GM21360 (cell line): ENCODE data around the gene VSTM2B.
"Not testable (repeated sequence)": the region's sequence is repeated elsewhere in the genome, so short reads cannot be mapped to it uniquely, and the experiment has no call there.

Source experiments
- ATAC-seq: cut with Tn5 transposase; IDR thresholded peaks from one replicate; pipeline ENCODE4 v1.9.1; 2021; ENCODE audit warnings: mild to moderate bottlenecking, moderate library complexity; ENCODE audit not compliant: unreplicated experiment

VSTM2B gene

DNA sequence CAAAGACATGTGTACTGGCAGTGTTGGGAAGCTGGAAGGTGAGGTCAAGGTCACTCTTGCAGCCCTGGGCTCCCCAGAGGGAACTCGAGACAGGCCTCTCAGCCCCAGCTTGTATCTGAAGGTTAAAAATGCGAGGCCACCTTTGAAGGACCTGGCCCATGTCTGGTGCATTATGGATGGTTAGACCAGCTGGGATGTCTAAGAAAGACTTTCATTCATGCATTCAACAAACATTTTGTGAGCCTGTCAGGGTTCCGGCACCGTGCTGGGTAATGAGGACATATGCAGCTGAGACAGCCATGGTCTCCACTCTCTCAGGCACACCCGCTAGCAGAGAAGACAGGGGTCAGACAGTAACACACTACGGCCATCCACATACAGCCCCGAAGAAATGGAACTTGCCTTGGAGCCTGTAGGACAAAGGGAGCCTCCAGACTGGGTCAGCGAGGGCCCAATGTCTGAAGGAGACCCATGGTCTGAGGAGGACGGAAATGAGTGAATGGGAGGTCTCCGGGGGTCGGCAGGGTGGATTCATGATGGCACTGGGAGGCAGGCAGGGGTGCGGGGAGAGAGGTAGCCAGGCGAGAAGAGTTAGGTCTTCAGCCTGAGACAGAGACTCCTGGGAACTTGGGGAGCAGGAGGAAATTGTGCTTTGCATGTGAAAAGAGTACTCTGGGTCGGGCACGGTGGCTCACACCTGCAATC is 19.0 kb downstream of the VSTM2B start:
- no peak for ATAC-seq

DNA sequence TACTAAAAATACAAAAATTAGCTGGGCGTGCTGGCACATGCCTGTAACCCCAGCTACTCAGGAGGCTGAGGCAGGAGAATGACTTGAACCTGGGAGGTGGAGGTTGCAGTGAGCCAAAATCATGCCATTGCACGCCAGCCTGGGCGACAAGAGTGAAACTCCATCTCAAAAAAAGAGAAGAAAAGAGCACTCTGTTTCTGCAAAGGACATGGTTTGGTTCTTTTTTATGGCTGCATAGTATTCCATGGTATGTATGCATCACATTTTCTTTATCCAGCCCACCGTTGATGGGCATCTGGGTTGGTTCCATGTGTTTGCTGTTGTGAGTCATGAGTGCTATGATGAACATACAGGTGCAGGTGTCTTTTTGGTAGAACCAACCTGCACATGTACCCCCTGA is 19.7 kb downstream of the VSTM2B start:
- ATAC-seq = not testable (repeated sequence)

DNA sequence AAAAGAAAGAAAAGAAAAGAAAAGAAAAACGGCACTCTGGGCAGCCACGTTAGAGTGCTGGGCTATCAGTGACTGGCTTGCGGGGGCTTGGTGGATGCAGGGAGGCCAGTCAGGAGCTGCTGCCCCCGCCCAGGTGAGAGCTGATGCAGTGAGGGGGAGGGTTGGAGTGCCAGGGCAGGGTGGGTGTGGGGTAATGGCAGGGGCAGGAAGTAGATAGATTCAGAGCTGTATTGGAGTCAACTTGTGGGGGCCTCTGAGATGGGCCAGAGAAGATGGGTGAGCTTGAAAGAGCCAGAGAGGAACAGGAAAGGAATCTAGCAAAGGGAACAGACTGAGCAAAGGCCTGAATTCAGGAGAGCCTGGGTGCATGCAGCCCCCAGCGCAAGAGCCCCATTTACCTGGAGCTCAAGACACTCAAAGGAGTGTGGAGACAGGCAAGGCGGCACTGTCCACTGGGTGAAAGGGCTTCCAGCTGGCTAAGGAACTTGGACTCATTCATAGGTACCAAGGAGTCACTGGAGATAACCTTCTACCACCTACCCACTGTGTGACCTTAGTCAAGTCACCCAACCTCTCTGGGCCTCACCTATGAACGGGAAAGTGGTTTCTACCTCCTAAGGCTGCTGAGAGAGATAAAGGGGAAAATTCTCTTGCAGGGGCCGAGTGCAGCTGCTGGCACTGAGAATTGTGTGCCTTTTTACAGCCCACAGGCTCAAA is 20.2 kb downstream of the VSTM2B start:
- ATAC-seq = no peak

DNA sequence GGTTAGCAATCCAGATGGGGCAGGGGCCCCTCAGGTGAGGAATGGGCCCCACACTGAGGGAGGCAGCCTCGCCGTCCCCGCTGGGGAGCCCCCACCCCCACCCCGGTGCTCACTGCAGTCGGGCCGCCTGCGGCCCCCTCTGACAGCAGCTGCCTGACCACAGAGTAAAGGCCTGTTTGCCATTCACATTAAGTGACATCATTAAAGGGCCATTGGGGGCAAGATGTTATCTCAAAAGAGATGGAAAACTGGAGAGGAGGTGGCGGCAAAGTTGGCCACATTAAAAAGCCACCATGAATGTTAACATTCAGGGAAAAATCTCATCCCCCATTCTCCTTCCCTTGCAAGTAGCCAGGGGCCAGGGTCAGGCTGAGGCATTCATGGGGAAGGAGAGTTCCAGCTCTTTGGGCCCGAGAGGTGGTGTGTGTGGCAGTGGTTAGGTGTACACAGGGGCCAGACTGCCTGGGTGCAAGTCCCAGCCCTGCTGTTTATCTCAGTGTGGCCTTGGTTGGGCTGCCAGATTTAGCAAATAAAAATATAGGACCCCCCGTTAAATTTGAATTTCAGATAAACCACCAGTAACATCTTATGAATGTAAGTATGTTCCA is 20.9 kb downstream of the VSTM2B start:
- ATAC-seq = no peak

DNA sequence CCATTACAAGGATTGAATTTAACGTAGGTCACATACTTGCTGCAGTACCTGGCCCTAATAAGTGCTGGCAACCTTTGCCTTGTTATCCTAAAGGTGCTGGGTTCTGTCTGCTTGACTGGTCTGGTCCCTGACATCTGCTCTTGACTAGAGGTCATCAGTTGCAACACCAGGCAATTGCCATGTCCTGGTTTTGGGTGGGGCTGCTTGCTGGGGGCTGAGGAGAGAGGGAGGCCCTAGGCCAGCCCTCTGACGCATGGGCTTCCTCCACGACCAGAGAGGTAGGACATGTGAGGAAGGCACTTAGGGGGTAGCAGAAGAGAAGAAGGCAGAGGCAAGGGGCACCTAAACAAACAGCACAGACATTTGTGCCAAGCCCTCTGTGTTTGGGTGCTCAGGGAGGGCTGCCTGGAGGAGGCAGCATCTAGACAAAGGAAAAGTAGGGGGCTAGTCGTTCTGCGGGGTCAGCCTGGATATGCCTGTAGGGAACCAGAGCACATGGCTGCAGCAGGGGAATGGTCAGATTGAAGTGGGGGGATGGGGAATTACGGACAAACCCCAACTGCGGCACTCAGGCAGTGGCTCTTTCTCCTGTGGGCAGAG is 21.7 kb downstream of the VSTM2B start:
- ATAC-seq = no peak

DNA sequence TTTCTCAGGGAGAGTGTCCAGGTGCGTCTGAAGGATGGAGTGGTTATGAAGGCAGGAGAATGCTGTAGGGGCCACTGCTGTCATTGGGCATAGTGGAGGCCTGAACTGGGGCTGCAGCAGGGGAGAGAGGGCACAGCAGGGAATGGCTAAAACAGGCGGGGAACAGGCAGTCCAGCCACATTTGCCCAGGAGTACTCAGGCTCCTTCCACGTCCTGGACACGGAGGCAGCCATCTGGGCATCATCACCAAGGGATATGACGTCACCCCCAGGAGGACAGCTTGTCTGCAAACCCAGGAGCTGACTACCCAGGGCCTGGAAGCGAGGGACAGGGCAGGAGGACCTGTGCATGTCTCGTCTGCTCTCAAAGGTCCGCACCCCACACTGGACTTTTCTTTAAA is 22.2 kb downstream of the VSTM2B start:
- ATAC-seq = no peak

DNA sequence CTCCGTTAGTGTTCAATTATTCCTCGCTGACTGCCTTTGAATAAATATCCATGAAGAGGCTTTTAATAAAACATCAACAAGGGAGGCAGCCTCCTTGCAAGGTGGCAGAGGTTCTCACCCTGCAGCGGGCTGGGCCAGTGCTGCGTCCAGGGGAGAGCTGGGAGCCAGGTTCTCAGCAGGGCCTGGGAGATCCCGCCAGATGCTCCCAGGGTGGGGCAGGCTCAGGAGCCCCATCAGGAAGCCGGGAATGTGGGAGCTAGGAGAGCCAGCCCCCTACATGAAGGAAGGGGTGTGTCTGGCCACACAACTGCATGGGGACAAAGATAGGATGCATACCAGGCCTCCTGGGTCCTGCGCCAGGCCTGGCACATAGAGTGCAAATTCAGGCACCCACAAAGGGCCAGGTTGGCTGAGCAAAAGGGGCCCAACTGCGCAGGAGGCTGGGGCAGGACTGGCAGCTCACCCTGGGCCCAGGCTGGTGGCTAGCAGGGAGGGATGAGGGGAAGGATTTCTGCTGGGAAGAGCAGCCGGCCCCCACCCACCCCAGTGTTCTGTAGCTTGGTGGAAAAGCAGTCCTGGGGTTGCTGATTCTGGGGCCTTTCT is 22.8 kb downstream of the VSTM2B start:
- no peak for ATAC-seq

DNA sequence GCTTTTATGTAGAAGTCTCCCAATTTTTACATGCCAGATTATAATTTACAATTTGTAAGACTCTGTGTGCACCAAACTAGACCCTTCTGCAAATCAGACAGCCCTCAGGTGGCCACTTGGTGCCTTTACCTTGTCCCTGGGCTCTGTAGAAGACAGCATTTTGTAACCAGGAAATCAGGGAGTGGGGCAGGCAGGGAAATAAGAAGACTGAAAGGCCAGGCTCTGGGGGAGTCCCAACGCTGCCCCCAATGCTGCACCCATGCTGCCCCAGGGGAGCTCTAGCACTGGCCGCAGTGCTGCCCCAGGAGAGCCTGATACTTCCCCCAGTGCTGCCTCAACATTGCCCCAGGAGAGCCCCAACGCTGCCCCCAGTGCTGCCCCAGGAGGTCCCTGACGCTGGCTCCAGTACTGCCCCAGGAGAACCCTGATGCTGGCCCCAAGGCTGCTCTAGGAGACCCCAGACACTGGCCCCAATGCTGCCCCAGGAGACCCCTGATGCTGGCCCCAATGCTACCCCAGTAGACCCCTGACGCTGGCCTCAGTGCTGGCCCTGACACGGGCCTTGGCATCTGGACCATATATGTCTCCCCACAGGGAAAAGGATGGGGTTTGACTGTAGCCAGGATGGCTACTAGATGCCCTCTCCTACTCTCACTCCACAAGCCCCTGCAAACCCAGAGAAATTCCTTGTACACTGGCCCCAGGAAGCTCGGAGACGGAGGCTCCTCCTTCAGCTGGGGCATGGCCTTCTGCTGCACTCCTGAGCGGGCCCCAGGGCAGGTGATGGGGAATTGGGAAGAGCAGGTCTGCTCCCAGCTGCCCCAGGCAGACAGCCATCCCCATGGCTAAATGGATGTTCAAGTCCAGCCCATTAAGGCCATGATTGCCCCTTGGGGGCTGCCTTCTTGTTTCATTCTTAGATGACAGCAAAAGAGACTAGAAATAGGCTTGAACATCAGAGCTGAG is 23.6 kb downstream of the VSTM2B start:
- ATAC-seq = no peak

DNA sequence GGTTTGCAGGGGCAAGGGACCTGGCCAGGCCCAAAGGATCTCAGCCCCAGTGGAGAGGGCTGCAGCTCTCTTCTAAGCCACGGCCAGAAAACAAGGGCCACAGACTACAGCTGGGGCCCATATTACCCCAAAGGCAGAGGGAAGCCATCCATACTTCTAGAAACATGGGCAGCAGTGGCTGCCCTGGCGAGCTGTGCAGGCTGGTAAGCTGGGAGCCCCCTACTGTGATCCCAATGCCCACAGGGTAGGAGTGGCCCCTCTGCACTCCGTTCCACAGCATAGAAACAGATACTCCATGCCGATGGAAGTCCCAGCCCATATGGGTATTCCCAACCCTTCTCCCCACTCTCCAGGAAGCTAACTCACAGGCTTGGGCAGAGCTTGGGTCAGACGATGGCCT is 25.1 kb downstream of the VSTM2B start:
- no peak for ATAC-seq

DNA sequence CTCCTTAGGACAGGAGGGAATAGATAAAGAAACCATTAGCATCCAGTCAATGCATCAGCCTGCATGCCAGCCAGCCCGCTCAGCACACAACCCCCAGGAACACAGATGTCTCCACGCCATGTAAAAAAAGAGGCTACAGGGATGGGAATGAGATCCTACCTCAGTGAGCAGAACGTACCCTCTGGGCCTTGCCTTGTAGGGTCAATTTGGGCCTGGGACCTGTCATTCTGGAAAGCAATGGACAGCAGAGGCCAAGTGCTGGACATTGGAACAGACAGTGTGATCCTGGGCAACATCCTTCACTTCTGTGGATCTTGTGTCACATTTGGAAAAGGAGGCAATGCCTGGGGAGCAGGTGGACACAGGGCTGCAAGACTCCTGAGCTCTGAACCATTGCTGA is 26.0 kb downstream of the VSTM2B start:
- no peak for ATAC-seq

DNA sequence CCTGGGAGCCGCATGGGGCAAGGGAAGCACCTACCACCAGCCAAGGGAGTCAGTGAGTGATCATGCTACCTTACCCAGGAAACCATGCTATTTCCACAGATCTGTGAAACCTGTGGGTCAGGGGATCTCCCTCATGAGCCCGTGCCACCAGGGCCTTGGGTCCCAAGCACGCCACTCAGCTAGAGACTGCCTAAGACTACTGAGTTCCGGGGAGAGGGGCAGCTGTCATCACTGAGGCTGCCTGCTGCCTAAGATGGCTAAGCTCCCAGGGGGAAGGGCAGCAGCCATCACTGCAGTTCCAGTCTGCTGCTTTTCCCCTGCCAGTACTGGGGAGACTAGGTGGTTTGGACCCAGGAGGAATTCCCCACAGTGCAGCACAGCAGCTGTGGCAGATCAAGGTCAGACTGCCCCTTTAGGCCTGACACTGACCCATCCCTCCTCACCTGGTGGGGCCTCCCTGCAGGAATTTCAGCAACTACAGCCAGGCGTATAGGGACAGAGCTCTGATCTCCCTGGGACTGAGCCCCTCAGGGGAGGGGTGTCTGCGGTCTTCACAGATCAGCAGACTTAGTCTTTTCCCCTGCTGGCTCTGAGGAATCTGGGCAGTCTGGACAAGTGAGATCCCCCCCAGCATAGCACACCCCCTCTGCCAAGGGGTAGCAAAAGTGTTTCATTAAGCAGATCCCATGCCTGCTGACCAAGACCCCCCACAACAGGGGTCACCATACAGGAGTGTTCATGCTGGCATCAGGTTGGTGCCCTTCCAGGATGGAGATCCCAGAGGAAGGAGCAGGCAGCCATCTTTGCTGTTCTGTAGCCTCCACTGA is 26.9 kb downstream of the VSTM2B start:
- ATAC-seq = no peak

DNA sequence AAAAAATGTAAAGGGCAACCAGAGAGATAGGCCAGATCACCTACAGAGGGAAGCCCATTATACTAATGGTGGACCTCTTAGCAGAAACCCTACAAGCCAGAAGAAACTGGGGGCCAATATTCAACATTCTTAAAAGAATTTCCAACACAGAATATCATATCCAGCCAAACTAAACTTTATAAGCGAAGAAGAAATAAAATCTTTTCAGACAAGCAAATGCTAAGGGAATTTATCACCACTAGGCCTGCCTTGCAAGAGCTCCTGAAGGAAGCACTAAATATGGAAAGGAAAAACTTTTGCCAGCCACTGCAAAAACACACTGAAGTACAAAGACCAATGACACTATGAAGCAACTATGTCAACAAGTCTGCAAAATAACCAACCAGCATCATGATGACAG is 28.4 kb downstream of the VSTM2B start:
- ATAC-seq = no peak

DNA sequence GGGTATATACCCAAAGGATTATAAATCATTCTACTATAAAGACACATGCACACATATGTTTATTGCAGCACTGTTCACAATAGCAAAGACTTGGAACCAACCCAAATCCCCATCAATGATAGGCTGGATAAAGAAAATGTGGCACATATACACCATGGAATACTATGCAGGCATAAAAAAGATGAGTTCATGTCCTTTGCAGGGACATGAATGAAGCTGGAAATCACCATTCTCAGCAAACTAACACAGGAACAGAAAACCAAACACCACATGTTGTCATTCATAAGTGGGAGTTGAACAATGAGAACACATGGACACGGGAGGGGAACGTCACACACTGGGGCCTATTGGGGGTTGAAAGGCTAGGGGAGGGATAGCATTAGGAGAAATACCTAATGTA is 33.3 kb downstream of the VSTM2B start:
- not testable (repeated sequence) for ATAC-seq

DNA sequence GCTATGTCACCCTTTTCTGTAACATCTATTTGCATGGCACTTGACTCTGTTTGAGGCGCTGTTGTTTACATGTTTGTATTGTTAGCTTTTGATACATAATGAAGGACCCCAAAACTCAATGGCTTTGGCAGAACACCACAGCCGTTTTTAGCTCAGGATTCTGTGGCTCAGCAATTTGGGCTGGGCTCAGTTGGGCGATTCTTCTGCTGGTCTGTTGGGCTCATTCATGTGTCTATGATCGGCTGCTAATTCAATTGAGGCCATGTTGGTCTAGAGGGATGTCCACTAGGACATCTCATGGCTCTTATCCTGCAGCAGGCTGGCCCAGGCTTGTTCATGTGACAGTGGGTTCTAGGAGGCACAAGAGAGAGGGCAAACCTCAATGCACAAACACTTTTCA is 33.9 kb downstream of the VSTM2B start:
- ATAC-seq = no peak

DNA sequence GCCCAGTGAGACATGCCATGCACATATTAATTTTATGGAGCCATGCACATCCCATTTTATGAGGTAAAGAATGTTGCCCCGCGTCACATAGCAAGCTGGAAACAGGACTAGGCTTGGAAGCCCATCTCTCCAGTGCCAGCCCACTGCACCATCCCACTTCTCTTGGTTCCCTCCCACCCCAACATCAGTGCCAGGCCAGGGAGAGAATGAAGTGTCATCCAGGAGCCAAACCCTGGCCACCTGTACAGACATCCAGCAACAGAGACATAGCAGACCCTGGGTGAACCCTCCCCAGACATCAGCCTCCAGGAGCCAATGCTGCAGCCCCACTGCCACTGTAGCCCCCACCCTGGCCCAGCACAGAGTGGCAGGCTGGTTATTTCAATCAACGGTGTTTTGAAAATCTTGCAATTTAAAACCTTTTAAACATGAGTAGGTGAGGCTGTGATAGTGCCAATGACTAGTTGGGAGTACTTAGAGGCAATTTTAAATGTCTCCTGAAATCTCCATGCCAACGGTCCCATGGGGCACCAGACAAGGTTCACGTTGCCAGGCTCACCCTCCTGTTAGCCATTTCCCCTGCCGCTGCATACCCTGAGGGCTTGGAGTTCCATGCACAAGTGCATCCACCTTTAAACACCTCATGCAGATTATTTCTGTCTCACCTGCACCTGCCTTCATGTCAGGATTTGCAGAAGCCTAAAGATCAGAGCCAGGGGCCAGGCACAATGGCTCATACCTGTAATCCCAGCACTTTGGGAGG is 34.7 kb downstream of the VSTM2B start:
- ATAC-seq = no peak

DNA sequence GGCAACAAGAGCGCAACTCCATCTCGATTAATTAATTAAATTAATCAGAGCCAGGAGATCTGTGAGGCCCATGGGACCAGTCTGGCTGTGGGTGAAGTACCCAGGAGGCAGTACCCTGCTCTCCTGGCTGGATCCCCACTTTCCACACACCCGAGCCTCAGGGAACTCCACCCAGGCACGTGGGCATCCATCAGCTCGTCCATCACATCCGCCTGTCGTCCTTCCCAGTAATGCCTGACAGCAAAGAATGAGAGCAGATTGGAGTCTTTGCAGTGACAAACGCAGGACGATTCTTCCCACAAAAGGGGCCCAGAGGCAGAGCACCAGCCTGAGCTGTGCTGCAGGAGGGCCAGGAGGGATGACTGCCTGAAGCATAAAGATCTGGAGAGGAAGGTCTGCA is 35.8 kb downstream of the VSTM2B start:
- no peak for ATAC-seq

DNA sequence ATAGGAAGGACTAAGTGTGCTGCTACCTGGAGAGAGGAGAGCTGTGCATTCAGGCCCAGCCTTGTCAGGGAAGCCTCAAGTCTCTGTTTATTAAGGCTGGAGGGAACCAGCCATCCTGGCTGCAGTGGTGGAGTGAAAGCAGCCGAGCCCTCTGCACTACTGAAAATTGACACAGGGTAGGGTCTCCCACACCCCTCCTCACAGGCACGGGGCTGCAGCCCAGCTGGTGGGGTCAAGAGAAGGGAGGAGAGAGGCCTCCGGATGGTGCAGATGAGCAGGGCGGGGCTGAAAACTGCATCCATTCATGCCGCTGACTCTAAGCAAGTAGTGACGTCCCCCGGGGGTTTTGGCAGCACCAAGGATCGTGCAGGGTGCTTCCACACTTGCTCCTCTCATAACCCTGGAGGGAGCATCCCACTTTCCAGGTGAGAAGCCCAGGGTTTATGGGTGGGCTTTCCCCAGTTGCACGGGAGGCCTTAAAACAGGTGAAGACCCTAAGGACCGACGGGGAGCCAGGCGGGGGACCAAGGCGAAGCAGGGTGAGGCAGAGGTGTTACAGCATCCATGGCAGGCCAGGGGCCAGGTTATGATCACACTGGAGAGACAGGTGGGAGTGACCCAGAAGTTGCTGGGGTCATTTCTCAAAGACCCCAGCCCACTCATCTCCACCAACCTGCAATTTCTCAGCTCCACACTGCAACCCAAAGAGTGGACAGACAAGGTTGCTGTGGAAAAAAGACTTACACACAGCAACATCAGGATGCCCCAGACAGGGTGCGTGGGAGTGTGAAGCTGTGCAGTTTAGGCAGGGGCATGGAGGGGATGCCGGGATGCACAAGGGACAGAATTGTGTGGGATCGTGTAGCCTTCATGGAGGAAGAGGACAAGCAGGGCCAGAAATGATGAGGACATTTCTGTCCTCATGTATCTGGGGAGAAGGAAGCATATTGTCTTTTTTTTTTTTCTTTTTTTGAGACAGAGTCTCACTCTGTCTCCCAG is 36.8 kb downstream of the VSTM2B start:
- no peak for ATAC-seq
